Measurements from ENCODE around the gene ASB5. TPM values are rescaled to one million over a fixed set of nuclear protein-coding genes. Genes with fewer than 3 reads are reported as not detected.

ASB5 gene
- polyA plus RNA-seq, 1 donor (not counting 4 experiments of a cell fraction or from before 2014, with no cell fraction given), result not detected

- no peaks in the 10 kb centered on the region for H3K79me2 ChIP-seq (ENCODE audit: control insufficient read depth, insufficient read depth, low read length)
- H3K27ac ChIP-seq (ENCODE audit: control insufficient read depth, insufficient read depth, low read length), result no peak overlapping the region
- no peaks in the 10 kb centered on the region for H3K27me3 ChIP-seq (ENCODE audit: control insufficient read depth, extremely low read depth, insufficient read depth, low read length)
- TF ChIP-seq CTCF (optimal IDR thresholded peaks at IDR 0.05 in 1 of 3, IDR thresholded peaks at IDR 0.05 in 1 of 3, conservative IDR thresholded peaks at IDR 0.05 in 1 of 3; ENCODE audit: extremely low read depth in 1 of 3, insufficient read depth in 2 of 3, low read length in 3 of 3) (no peak), EZH2 (IDR thresholded peaks at IDR 0.05; ENCODE audit: low read length) (no peak)
- no peak overlapping the region for H3K4me3 ChIP-seq (ENCODE audit: control insufficient read depth in 2 of 3, extremely low read depth in 1 of 3, insufficient read depth in 2 of 3, low read depth in 1 of 3, low read length in 3 of 3)
- no peak overlapping the region for H3K4me2 ChIP-seq (ENCODE audit: control insufficient read depth, extremely low read depth, insufficient read depth, low read depth, low read length)
- H3K4me1 ChIP-seq (ENCODE audit: control insufficient read depth, extremely low read depth, insufficient read depth, low read length), result no peaks in the 10 kb centered on the region
- H4K20me1 ChIP-seq (ENCODE audit: control insufficient read depth, extremely low read depth, insufficient read depth, low read length), result no peaks in the 10 kb centered on the region
- H3K36me3 ChIP-seq (ENCODE audit: control insufficient read depth in 2 of 2, extremely low read depth in 1 of 2, insufficient read depth in 2 of 2, low read length in 2 of 2), result no peaks in the 10 kb centered on the region
- FAIRE-seq (no peak), DNase-seq (ENCODE audit: low read depth, low spot score) (no peak)
- H2AFZ ChIP-seq (ENCODE audit: control insufficient read depth, low read length), result no peak overlapping the region
- H3K9me3 ChIP-seq (ENCODE audit: control insufficient read depth, low read depth, low read length), result no peaks in the 10 kb centered on the region
- H3K9ac ChIP-seq (ENCODE audit: control insufficient read depth, extremely low read depth, insufficient read depth, low read length), result no peak overlapping the region
- no peaks in the 10 kb centered on the region for H3K9me1 ChIP-seq (ENCODE audit: control insufficient read depth, extremely low read depth, insufficient read depth, low read length)
- dilution Hi-C loops (cut with MboI; ENCODE audit: extremely low pct_ligation_motif_present, low sequenced_read_pairs), result no loop called here
Observed at GRCh38 chr4:176308441-176308840, 39.4 kb upstream of the ASB5 start.

GRCh38 chr4:176307666-176307930 lies 38.6 kb upstream of the ASB5 start:
- Histone ChIP-seq H3K9me3 (ENCODE audit: control insufficient read depth, low read depth, low read length) (no peaks in the 10 kb centered on the region), H2AFZ (ENCODE audit: control insufficient read depth, low read length) (no peak overlapping the region), H3K27me3 (ENCODE audit: control insufficient read depth, extremely low read depth, insufficient read depth, low read length) (no peaks in the 10 kb centered on the region), H3K9ac (ENCODE audit: control insufficient read depth, extremely low read depth, insufficient read depth, low read length) (no peak overlapping the region), H4K20me1 (ENCODE audit: control insufficient read depth, extremely low read depth, insufficient read depth, low read length) (no peaks in the 10 kb centered on the region), H3K4me1 (ENCODE audit: control insufficient read depth, extremely low read depth, insufficient read depth, low read length) (peaks cover 1% of the 10 kb centered on the region), H3K4me3 (ENCODE audit: control insufficient read depth in 2 of 3, extremely low read depth in 1 of 3, insufficient read depth in 2 of 3, low read depth in 1 of 3, low read length in 3 of 3) (no peak overlapping the region), H3K27ac (ENCODE audit: control insufficient read depth, insufficient read depth, low read length) (no peak overlapping the region), H3K4me2 (ENCODE audit: control insufficient read depth, extremely low read depth, insufficient read depth, low read depth, low read length) (no peak overlapping the region), H3K36me3 (ENCODE audit: control insufficient read depth in 2 of 2, extremely low read depth in 1 of 2, insufficient read depth in 2 of 2, low read length in 2 of 2) (no peaks in the 10 kb centered on the region), H3K79me2 (ENCODE audit: control insufficient read depth, insufficient read depth, low read length) (no peaks in the 10 kb centered on the region), H3K9me1 (ENCODE audit: control insufficient read depth, extremely low read depth, insufficient read depth, low read length) (no peaks in the 10 kb centered on the region)
- no peak for TF ChIP-seq CTCF (optimal IDR thresholded peaks at IDR 0.05 in 1 of 3, IDR thresholded peaks at IDR 0.05 in 1 of 3, conservative IDR thresholded peaks at IDR 0.05 in 1 of 3; ENCODE audit: extremely low read depth in 1 of 3, insufficient read depth in 2 of 3, low read length in 3 of 3)
- no peak for TF ChIP-seq EZH2 (IDR thresholded peaks at IDR 0.05; ENCODE audit: low read length)
- DNase-seq (ENCODE audit: low read depth, low spot score), result no peak
- no peak for FAIRE-seq
- dilution Hi-C loops (cut with MboI; ENCODE audit: extremely low pct_ligation_motif_present, low sequenced_read_pairs), result no loop called here

Data from keratinocyte (primary cell).